H1 (cell line): ENCODE measurements around the gene SNX30. TPM values are rescaled to one million over a fixed set of nuclear protein-coding genes. Genes with fewer than 3 reads are reported as not detected.

ENCODE experiments used
- CTCF ChIA-PET: fragments of 300-600 bp; sonication (Branson Sonifier 250); formaldehyde crosslinking; loops from one replicate; lab custom pipeline; 2021; ENCODE audit not compliant: partially characterized antibody; lab: Charles Lee
- POLR2A ChIA-PET: fragments of 300-600 bp; sonication (Branson Sonifier 250); formaldehyde crosslinking; loops from one replicate; lab custom pipeline; 2021; ENCODE audit warnings: inconsistent platforms; ENCODE audit not compliant: partially characterized antibody; lab: Charles Lee
- DNase-seq, 2 experiments: peaks; one replicate each; pipeline versions ENCODE4 v3.0.0 to v3.0.0-alpha.2; 2010 to 2022; ENCODE audit warnings: low spot score in 2 of 2, low read depth in 1 of 2, mixed read lengths in 1 of 2
- FAIRE-seq: peaks from 2 replicates; lab custom pipeline; 2011; peaks lifted over from hg19 to GRCh38; lab: Jason Lieb, UNC
- H2AFZ ChIP-seq: 2 replicates; pipeline ENCODE4 v1.8.1; 2012; ENCODE audit warnings: low read length, inconsistent platforms
- H2AK5ac ChIP-seq: 2 replicates; pipeline ENCODE4 v1.6.1; 2013; ENCODE audit warnings: low read depth, low read length
- H2BK120ac ChIP-seq: replicated peaks from 2 replicates; pipeline ENCODE3; 2013; ENCODE audit warnings: low read depth, low read length, inconsistent platforms
- H2BK12ac ChIP-seq: 2 replicates; pipeline ENCODE4 v1.6.1; 2013; ENCODE audit warnings: low read depth, low read length
- H2BK15ac ChIP-seq: 2 replicates; pipeline ENCODE4 v1.6.1; 2013; ENCODE audit warnings: low read length
- H2BK20ac ChIP-seq: 2 replicates; pipeline ENCODE4 v1.6.1; 2013; ENCODE audit warnings: low read length
- H2BK5ac ChIP-seq: 2 replicates; pipeline ENCODE4 v1.6.1; 2013; ENCODE audit warnings: low read depth, low read length
- H3K14ac ChIP-seq: 2 replicates; pipeline ENCODE4 v1.6.1; 2013; ENCODE audit warnings: inconsistent platforms; ENCODE audit not compliant: insufficient read length
- H3K18ac ChIP-seq: 2 replicates; pipeline ENCODE4 v1.6.1; 2013; ENCODE audit warnings: low read length; ENCODE audit errors: extremely low read depth
- H3K23ac ChIP-seq: 2 replicates; pipeline ENCODE4 v1.6.1; 2013; ENCODE audit warnings: inconsistent platforms; ENCODE audit not compliant: insufficient read length
- H3K23me2 ChIP-seq: 2 replicates; pipeline ENCODE4 v1.6.1; 2013; ENCODE audit warnings: low read depth, low read length
- H3K27ac ChIP-seq: 2 replicates; pipeline ENCODE4 v1.6.1; 2011; ENCODE audit warnings: low read depth, low read length, inconsistent platforms
- H3K27me3 ChIP-seq, 4 experiments: replicated peaks in 1 of 4; 1 replicate in 1 of 4; 2 replicates in 3 of 4; pipeline versions ENCODE4 v1.6.1 to v1.8.1; 2011 to 2013; ENCODE audit warnings: low read length in 3 of 4, mild to moderate bottlenecking in 3 of 4, inconsistent platforms in 2 of 4, mixed read lengths in 2 of 4, moderate library complexity in 1 of 4; ENCODE audit not compliant: control insufficient read depth in 3 of 4, insufficient read depth in 3 of 4; ENCODE audit errors: extremely low read depth in 1 of 4
- H3K36me3 ChIP-seq, 4 experiments: 2 replicates each; pipeline versions ENCODE4 v1.6.1 to v1.8.1; 2011 to 2013; ENCODE audit warnings: mild to moderate bottlenecking in 4 of 4, low read length in 3 of 4, moderate library complexity in 2 of 4, control low read depth in 1 of 4, inconsistent platforms in 1 of 4; ENCODE audit not compliant: insufficient read depth in 4 of 4, control insufficient read depth in 2 of 4
- H3K4ac ChIP-seq: replicated peaks from 2 replicates; pipeline ENCODE3; 2013; ENCODE audit warnings: low read length, low read depth, mixed read lengths, inconsistent platforms; ENCODE audit not compliant: insufficient read length
- H3K4me1 ChIP-seq, 4 experiments: replicated peaks in 1 of 4; 1 replicate in 1 of 4; 2 replicates in 3 of 4; pipeline versions ENCODE4 v1.6.1 to v1.8.1; 2011 to 2013; ENCODE audit warnings: low read length in 3 of 4, inconsistent platforms in 2 of 4, mixed read lengths in 1 of 4; ENCODE audit not compliant: insufficient read depth in 4 of 4, control insufficient read depth in 3 of 4
- H3K4me2 ChIP-seq, 2 experiments: 2 replicates each; pipeline versions ENCODE4 v1.6.1 to v1.8.1; 2011 to 2013; ENCODE audit warnings: low read depth in 2 of 2, low read length in 2 of 2, control low read depth in 1 of 2, inconsistent platforms in 1 of 2, mild to moderate bottlenecking in 1 of 2; ENCODE audit not compliant: insufficient read depth in 1 of 2
- H3K4me3 ChIP-seq, 4 experiments: fragments of 200-600, 300-600 bp in 1 of 4; sonication (generic), shearing (Covaris generic), sonication (Bioruptor Twin) in 1 of 4; 2 replicates each; pipeline versions ENCODE4 v1.5.1 to v1.8.1; 2011 to 2016; ENCODE audit warnings: low read length in 4 of 4, low read depth in 3 of 4, control low read depth in 2 of 4, inconsistent platforms in 2 of 4, mild to moderate bottlenecking in 2 of 4, mixed read lengths in 1 of 4, moderate library complexity in 1 of 4; ENCODE audit not compliant: insufficient read depth in 2 of 4; ENCODE audit errors: extremely low read depth in 1 of 4
- H3K56ac ChIP-seq: replicated peaks from 2 replicates; pipeline ENCODE3; 2013; ENCODE audit warnings: low read depth, mild to moderate bottlenecking, mixed read lengths, low read length, inconsistent platforms; ENCODE audit not compliant: insufficient read length
- H3K79me1 ChIP-seq: 2 replicates; pipeline ENCODE4 v1.6.1; 2013; ENCODE audit warnings: low read depth, low read length, control low read depth
- H3K79me2 ChIP-seq, 2 experiments: 2 replicates each; pipeline versions ENCODE4 v1.6.1 to v1.8.1; 2012 to 2013; ENCODE audit warnings: low read length in 2 of 2, mild to moderate bottlenecking in 2 of 2, inconsistent platforms in 1 of 2; ENCODE audit not compliant: insufficient read depth in 2 of 2, control insufficient read depth in 1 of 2
- H3K9ac ChIP-seq, 4 experiments: replicated peaks in 1 of 4; 1 replicate in 1 of 4; 2 replicates in 3 of 4; pipeline versions ENCODE4 v1.6.1 to v1.8.1; 2011 to 2013; ENCODE audit warnings: low read depth in 3 of 4, low read length in 3 of 4, control low read depth in 2 of 4, mild to moderate bottlenecking in 2 of 4, moderate library complexity in 2 of 4, inconsistent platforms in 1 of 4; ENCODE audit errors: extremely low read depth in 1 of 4
- H3K9me3 ChIP-seq, 2 experiments: 2 replicates each; pipeline versions ENCODE4 v1.6.1 to v1.8.1; 2012 to 2013; ENCODE audit warnings: mild to moderate bottlenecking in 2 of 2, moderate library complexity in 2 of 2, control low read depth in 1 of 2, inconsistent platforms in 1 of 2, low read depth in 1 of 2, low read length in 1 of 2, mixed read lengths in 1 of 2; ENCODE audit not compliant: insufficient read depth in 2 of 2
- H4K20me1 ChIP-seq, 2 experiments: replicated peaks in 1 of 2; 2 replicates each; pipeline versions ENCODE3 to v1.8.1; 2011 to 2013; ENCODE audit warnings: inconsistent platforms in 2 of 2, low read length in 2 of 2, mild to moderate bottlenecking in 1 of 2; ENCODE audit not compliant: insufficient read depth in 2 of 2, control insufficient read depth in 1 of 2
- H4K5ac ChIP-seq: 2 replicates; pipeline ENCODE4 v1.6.1; 2013; ENCODE audit warnings: low read length, low read depth, mixed read lengths, inconsistent platforms; ENCODE audit not compliant: insufficient read length
- H4K8ac ChIP-seq: 2 replicates; pipeline ENCODE4 v1.8.0; 2013; ENCODE audit warnings: mild to moderate bottlenecking, moderate library complexity, low read length, inconsistent platforms; ENCODE audit not compliant: insufficient read depth; ENCODE audit errors: extremely low read depth
- H4K91ac ChIP-seq: replicated peaks from 2 replicates; pipeline ENCODE3; 2013; ENCODE audit warnings: low read length, mixed read lengths, inconsistent platforms; ENCODE audit not compliant: insufficient read length
- POU5F1 ChIP-seq: IDR thresholded peaks from 2 replicates; pipeline ENCODE4 v1.6.1; 2011; ENCODE audit warnings: low read depth, mild to moderate bottlenecking, low read length, moderate library complexity
- WGBS, 2 experiments: shearing (Covaris generic) in 1 of 2; methylation state at CpG; one replicate each; pipeline versions ENCODE4 v1.1.6 to v1.1.7; 2013 to 2015; ENCODE audit warnings: low lambda C conversion rate in 2 of 2, mixed read lengths in 2 of 2, inconsistent platforms in 1 of 2, low coverage in 1 of 2, missing lambda C conversion rate in 1 of 2; ENCODE audit not compliant: insufficient replicate concordance in 2 of 2, insufficient coverage in 1 of 2, insufficient read length in 1 of 2; ENCODE audit errors: extremely low coverage in 1 of 2, missing lambda C conversion rate in 1 of 2; 5-methylcytosine and 5-hydroxymethylcytosine counted together
- polyA plus RNA-seq, 7 experiments: library from polyadenylated mRNA; depleted of rRNA in 3 of 7; stranded (reverse) in 5 of 7; unstranded in 2 of 7; fragments of >200 nt in 5 of 7; fragments of 200-250 nt in 2 of 7; gene quantifications; 1 replicate in 5 of 7; 2 replicates in 1 of 7; 4 replicates in 1 of 7; pipeline versions ENCODE4 v1.2.1 to v1.2.3, GENCODE V29; 2011 to 2013; ENCODE audit warnings: missing spikeins in 2 of 7, mixed read lengths in 2 of 7
- total RNA-seq: library from RNA; stranded (reverse); fragmentation: NEBNext Ultra II Directional; extraction: Animal tissue kit (Norgen Biotek cat#: 25700); gene quantifications from 2 replicates; pipeline ENCODE4 v1.2.1, GENCODE V29; 2021

The SNX30 gene
- total and polyA plus RNA-seq, 2 of the 8 experiments (the other 6 are each of a cell fraction or from before 2014, with no cell fraction given): 4.0 to 12.2 TPM

DNA sequence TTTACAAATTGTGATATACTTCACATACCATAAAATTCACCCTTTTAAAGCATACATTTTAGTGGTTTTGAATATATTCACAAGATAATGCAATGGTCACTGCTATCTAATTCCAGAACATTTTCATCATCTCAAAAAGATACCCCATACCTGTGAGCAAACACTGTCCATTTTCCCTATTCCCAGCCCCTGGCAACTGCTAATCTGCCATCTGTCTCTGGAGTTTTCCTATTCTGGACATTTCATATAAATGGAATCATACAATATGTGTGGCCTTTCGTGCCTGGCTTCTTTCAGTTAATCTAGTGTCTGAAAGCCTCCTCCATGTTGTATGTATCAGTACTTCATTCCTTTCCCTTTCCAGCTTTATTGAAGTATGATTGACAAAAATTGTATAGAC, 14.7 kb downstream of the SNX30 start:
- Histone ChIP-seq H3K23ac (no peak overlapping the region), H3K27me3 (no peaks in the 10 kb centered on the region), H2BK15ac (no peak overlapping the region), H2BK120ac (no peak overlapping the region), H4K5ac (no peak overlapping the region), H4K8ac (no peak overlapping the region), H2AK5ac (no peak overlapping the region), H2BK12ac (no peak overlapping the region), H3K36me3 (no peaks in the 10 kb centered on the region), H3K4me2 (no peak overlapping the region), H3K4me1 (peaks cover 0 to 7% (median 2%) of the 10 kb centered on the region in 4 experiments; a peak in 3 of 7 replicates), H4K91ac (no peak overlapping the region), H3K9me3 (peaks cover 0 to 7% of the 10 kb centered on the region in 2 experiments; a peak in 1 of 4 replicates), H3K4ac (no peak overlapping the region), H3K79me2 (no peaks in the 10 kb centered on the region; a peak in 1 of 4 replicates), H3K4me3 (no peak overlapping the region), H3K23me2 (no peaks in the 10 kb centered on the region), H2BK5ac (no peak overlapping the region), H3K18ac (no peak overlapping the region), H3K14ac (no peak overlapping the region), H3K27ac (no peak overlapping the region), H3K9ac (no peak overlapping the region), H3K79me1 (peaks cover 2% of the 10 kb centered on the region; the same call in 1 of the 2 replicates), H4K20me1 (no peaks in the 10 kb centered on the region), H2AFZ (no peak overlapping the region), H3K56ac (no peak overlapping the region), H2BK20ac (no peak overlapping the region)
- no peak for TF ChIP-seq POU5F1
- FAIRE-seq (no peak), DNase-seq (no peak)
- WGBS, 2 experiments: 83% methylated on average over 1 of the region's 1 CpG; no CpG with 5 or more reads in 1 of the 2 experiments
- POLR2A ChIA-PET: no interaction called here
- CTCF ChIA-PET: interaction anchor here (0.9 to 1.1 kb wide), 2 partner anchors 8 to 28 kb away, joined by 3 read pairs; no protein-coding TSS in a partner anchor
